Esophagus (tissue), 2 donors: ENCODE measurements around the gene TCN2. TPM values are rescaled to one million over a fixed set of nuclear protein-coding genes. Genes with fewer than 3 reads are reported as not detected.
"Not testable (repeated sequence)": the region's sequence is repeated elsewhere in the genome, so short reads cannot be mapped to it uniquely, and the experiment has no call there.

ENCODE experiments used
- H3K27ac ChIP-seq, 2 donors: one replicate each; pipeline ENCODE4 v1.5.1; 2013; ENCODE audit warnings: low read depth in 2 of 2, mild to moderate bottlenecking in 2 of 2, inconsistent platforms in 1 of 2, low read length in 1 of 2, moderate library complexity in 1 of 2
- H3K27me3 ChIP-seq, 2 donors: one replicate each; pipeline ENCODE4 v1.6.1; 2013; ENCODE audit warnings: low read length in 2 of 2, control low read depth in 1 of 2, mild to moderate bottlenecking in 1 of 2; ENCODE audit not compliant: insufficient read depth in 2 of 2, control insufficient read depth in 1 of 2
- H3K36me3 ChIP-seq, 2 donors: one replicate each; pipeline ENCODE4 v1.6.1; 2013; ENCODE audit warnings: low read length in 1 of 2; ENCODE audit not compliant: control insufficient read depth in 2 of 2, insufficient read depth in 2 of 2
- H3K4me1 ChIP-seq, 2 donors: one replicate each; pipeline ENCODE4 v1.6.1; 2013; ENCODE audit warnings: low read length in 1 of 2; ENCODE audit not compliant: control insufficient read depth in 2 of 2, insufficient read depth in 2 of 2
- H3K4me3 ChIP-seq, 2 donors: one replicate each; pipeline ENCODE4 v1.5.1; 2013; ENCODE audit warnings: low read length in 2 of 2, mild to moderate bottlenecking in 2 of 2, low read depth in 1 of 2, moderate library complexity in 1 of 2
- H3K9me3 ChIP-seq, 2 donors: one replicate each; pipeline ENCODE4 v1.6.1; 2013; ENCODE audit warnings: mild to moderate bottlenecking in 2 of 2, low read depth in 1 of 2, low read length in 1 of 2, moderate library complexity in 1 of 2; ENCODE audit not compliant: control insufficient read depth in 2 of 2, insufficient read depth in 1 of 2
- WGBS, 2 donors: extraction: QIAGEN DNeasy Blood & Tissue Kit; methylation state at CpG; one replicate each; pipeline ENCODE4 v1.1.7; 2013; 5-methylcytosine and 5-hydroxymethylcytosine counted together
- polyA plus RNA-seq, 2 donors: library from polyadenylated mRNA; stranded (reverse); fragments of 200-250 nt; gene quantifications; one replicate each; pipeline ENCODE4 v1.2.3, GENCODE V29; 2013
- donor health status: healthy with polysubstance abuse.
- donor health status: Bipolar disorder and iron deficiency.

Gene TCN2
- polyA plus RNA-seq, 2 donors = 1.6 to 2.2 TPM

GRCh38 chr22:30566125-30566524, 40.8 kb upstream of the TCN2 start:
- Histone ChIP-seq H3K36me3 (no peaks in the 10 kb centered on the region), H3K4me3 (no peak overlapping the region), H3K4me1 (no peaks in the 10 kb centered on the region), H3K9me3 (no peaks in the 10 kb centered on the region), H3K27ac (no peak overlapping the region), H3K27me3 (no peaks in the 10 kb centered on the region)
- WGBS, 2 donors = 70% methylated on average over 7 of the region's 7 CpGs

GRCh38 chr22:30567277-30567676, 39.7 kb upstream of the TCN2 start:
- WGBS, 2 donors = 87 to 93% methylated on average over 6 of the region's 6 CpGs
- not testable (repeated sequence) for H3K36me3 ChIP-seq, H3K4me1 ChIP-seq, H3K27ac ChIP-seq, H3K4me3 ChIP-seq, H3K9me3 ChIP-seq, H3K27me3 ChIP-seq

GRCh38 chr22:30568137-30568805, 38.7 kb upstream of the TCN2 start:
- H3K9me3 ChIP-seq = no peaks in the 10 kb centered on the region
- no peaks in the 10 kb centered on the region for H3K27me3 ChIP-seq
- no peak overlapping the region for H3K27ac ChIP-seq
- H3K4me3 ChIP-seq = no peak overlapping the region
- 70 to 72% methylated on average over 10 of the region's 10 CpGs for WGBS, 2 donors
- H3K4me1 ChIP-seq = no peaks in the 10 kb centered on the region
- H3K36me3 ChIP-seq = no peaks in the 10 kb centered on the region

- H3K4me3 ChIP-seq = no peak overlapping the region
- no peaks in the 10 kb centered on the region for H3K27me3 ChIP-seq
- peaks cover 0 to 4% of the 10 kb centered on the region in 2 donors for H3K4me1 ChIP-seq
- WGBS, 2 donors = 90 to 92% methylated on average over 10 of the region's 10 CpGs
- no peak overlapping the region for H3K27ac ChIP-seq
- H3K36me3 ChIP-seq = no peaks in the 10 kb centered on the region
- no peaks in the 10 kb centered on the region for H3K9me3 ChIP-seq
These were observed 37.2 kb upstream of the TCN2 start for GRCh38 chr22:30569674-30570202.

GRCh38 chr22:30572210-30572609, 34.8 kb upstream of the TCN2 start:
- no peak overlapping the region for H3K4me3 ChIP-seq
- H3K36me3 ChIP-seq = peaks cover 8 to 15% of the 10 kb centered on the region in 2 donors
- no peak overlapping the region for H3K27ac ChIP-seq
- H3K9me3 ChIP-seq = no peaks in the 10 kb centered on the region
- WGBS, 2 donors = 75 to 87% methylated on average over 6 of the region's 6 CpGs
- H3K27me3 ChIP-seq = no peaks in the 10 kb centered on the region
- peaks cover 2 to 14% of the 10 kb centered on the region in 2 donors for H3K4me1 ChIP-seq

GRCh38 chr22:30572840-30573593, 34.0 kb upstream of the TCN2 start:
- Histone ChIP-seq H3K27ac (no peak overlapping the region), H3K4me1 (peaks cover 2 to 14% of the 10 kb centered on the region in 2 donors), H3K27me3 (no peaks in the 10 kb centered on the region), H3K4me3 (no peak overlapping the region), H3K9me3 (no peaks in the 10 kb centered on the region), H3K36me3 (peaks cover 8 to 15% of the 10 kb centered on the region in 2 donors)
- 38 to 41% methylated on average over 12 of the region's 12 CpGs for WGBS, 2 donors

- 21 to 46% methylated on average over 7 of the region's 7 CpGs for WGBS, 2 donors
- no peak overlapping the region for H3K27ac ChIP-seq
These were observed 33.3 kb upstream of the TCN2 start for GRCh38 chr22:30573594-30574094.

GRCh38 chr22:30574095-30574981, 32.6 kb upstream of the TCN2 start, which contains the start of gene GAL3ST1:
Gene GAL3ST1 (minus strand): TSS chr22:30574665. CDS start chr22:30557392, 17,273 bp downstream.
- Histone ChIP-seq H3K4me1 (peaks cover 2 to 14% of the 10 kb centered on the region in 2 donors), H3K27ac (no peak within 1 kb of the TSS), H3K36me3 (peaks cover 17 to 25% of the 10 kb centered on the region in 2 donors), H3K4me3 (no peak within 1 kb of the TSS), H3K27me3 (no peaks in the 10 kb centered on the region), H3K9me3 (no peaks in the 10 kb centered on the region)
- WGBS, 2 donors = 11 to 12% methylated on average over 60 to 75 of the region's 75 CpGs

More at GRCh38 chr22:30573594-30574094, 33.3 kb upstream of the TCN2 start:
- Histone ChIP-seq H3K4me3 (no peak overlapping the region), H3K36me3 (peaks cover 11 to 18% of the 10 kb centered on the region in 2 donors), H3K9me3 (no peaks in the 10 kb centered on the region), H3K4me1 (peaks cover 2 to 14% of the 10 kb centered on the region in 2 donors), H3K27me3 (no peaks in the 10 kb centered on the region)
